B cell (primary cell): ENCODE data around the gene ATP5PB. TPM values are rescaled to one million over a fixed set of nuclear protein-coding genes. Genes with fewer than 3 reads are reported as not detected.

Experiments used
- ATAC-seq: fragments of 200-7000 bp; cut with Tn5 transposase; one replicate; pipeline ENCODE4 v1.10.0; 2021; ENCODE audit warnings: low read depth, mild to moderate bottlenecking, moderate number of reproducible peaks, moderate library complexity
- CTCF ChIA-PET: fragments of 350-600 bp; sonication (Branson Sonifier 250); formaldehyde crosslinking; loops from one replicate; lab custom pipeline; 2021; ENCODE audit warnings: antibody characterized with exemption, inconsistent platforms; lab: Charles Lee
- POLR2A ChIA-PET: fragments of 350-600 bp; sonication (Branson Sonifier 250); formaldehyde crosslinking; loops from one replicate; lab custom pipeline; 2021; ENCODE audit warnings: antibody characterized with exemption; lab: Charles Lee
- DNase-seq: peaks from one replicate; pipeline ENCODE4 v3.0.0; 2013
- H2AFZ ChIP-seq: 2 replicates; pipeline ENCODE4 v1.6.1; 2012; ENCODE audit warnings: mild to moderate bottlenecking, low read depth, low read length; ENCODE audit not compliant: insufficient read depth, poor library complexity, severe bottlenecking
- H3K27ac ChIP-seq, 2 donors: 1 replicate in 1 of 2; 2 replicates in 1 of 2; pipeline ENCODE4 v1.5.1; 2012 to 2013; ENCODE audit warnings: low read length in 2 of 2, mild to moderate bottlenecking in 2 of 2, moderate library complexity in 1 of 2
- H3K27me3 ChIP-seq, 4 experiments: fragments of 200-600 bp in 1 of 4; sonication (generic) in 1 of 4; replicated peaks in 1 of 4; 1 replicate in 2 of 4; 2 replicates in 2 of 4; pipeline versions ENCODE4 v1.6.1 to v1.7.0; 2013 to 2016; ENCODE audit warnings: low read length in 3 of 4, mild to moderate bottlenecking in 2 of 4, mixed read lengths in 1 of 4, moderate library complexity in 1 of 4; ENCODE audit not compliant: insufficient read depth in 4 of 4, control insufficient read depth in 3 of 4; ENCODE audit errors: control extremely low read depth in 1 of 4
- H3K36me3 ChIP-seq, 2 experiments: replicated peaks in 1 of 2; 1 replicate in 1 of 2; 2 replicates in 1 of 2; pipeline versions ENCODE4 v1.6.1 to v1.7.1; 2013; ENCODE audit warnings: low read length in 1 of 2; ENCODE audit not compliant: insufficient read depth in 2 of 2, control insufficient read depth in 1 of 2; ENCODE audit errors: control extremely low read depth in 1 of 2, extremely low read depth in 1 of 2
- H3K4me1 ChIP-seq, 2 donors: fragments of 200-600 bp in 1 of 2; sonication (generic) in 1 of 2; 1 replicate in 1 of 2; 2 replicates in 1 of 2; pipeline versions ENCODE4 v1.5.1 to v1.6.1; 2013 to 2017; ENCODE audit warnings: low read length in 2 of 2; ENCODE audit not compliant: control insufficient read depth in 2 of 2, insufficient read depth in 2 of 2
- H3K4me2 ChIP-seq: replicated peaks from 2 replicates; pipeline ENCODE3; 2012; ENCODE audit warnings: mild to moderate bottlenecking, low read depth, low read length; ENCODE audit not compliant: poor library complexity, severe bottlenecking
- H3K4me3 ChIP-seq, 5 experiments: fragments of 200-600 bp in 1 of 5; sonication (generic) in 1 of 5; 1 replicate in 3 of 5; 2 replicates in 2 of 5; pipeline versions ENCODE4 v1.5.1 to v1.7.0; 2011 to 2016; ENCODE audit warnings: low read length in 4 of 5, mild to moderate bottlenecking in 4 of 5, low read depth in 2 of 5, control low read depth in 1 of 5, moderate library complexity in 1 of 5; ENCODE audit not compliant: insufficient read depth in 1 of 5; ENCODE audit errors: control extremely low read depth in 1 of 5, extremely low read depth in 1 of 5
- H3K79me2 ChIP-seq: fragments of 200-600 bp; sonication (generic); one replicate; pipeline ENCODE4 v1.6.0; 2016; ENCODE audit warnings: low read length; ENCODE audit not compliant: control insufficient read depth, insufficient read depth
- H3K9ac ChIP-seq: fragments of 200-600 bp; sonication (generic); 2 replicates; pipeline ENCODE4 v1.6.1; 2017; ENCODE audit warnings: mild to moderate bottlenecking, low read length, moderate library complexity
- H3K9me3 ChIP-seq, 3 donors: one replicate each; pipeline versions ENCODE4 v1.6.1 to v1.7.1; 2013; ENCODE audit warnings: low read length in 2 of 3; ENCODE audit not compliant: control insufficient read depth in 2 of 3, insufficient read depth in 1 of 3; ENCODE audit errors: control extremely low read depth in 1 of 3
- H4K20me1 ChIP-seq: 2 replicates; pipeline ENCODE4 v1.6.0; 2012; ENCODE audit warnings: mild to moderate bottlenecking, low read length; ENCODE audit not compliant: insufficient read depth, control insufficient read depth, poor library complexity, severe bottlenecking
- H3K27ac Mint-ChIP-seq: one replicate; pipeline ENCODE4 v1.8.0; 2021; ENCODE audit warnings: mixed read lengths
- H3K27me3 Mint-ChIP-seq: one replicate; pipeline ENCODE4 v1.8.0; 2021; ENCODE audit warnings: mixed read lengths
- H3K4me1 Mint-ChIP-seq: one replicate; pipeline ENCODE4 v1.8.0; 2021; ENCODE audit warnings: mixed read lengths
- H3K4me3 Mint-ChIP-seq: one replicate; pipeline ENCODE4 v1.8.0; 2021; ENCODE audit warnings: mixed read lengths
- H3K9me3 Mint-ChIP-seq: one replicate; pipeline ENCODE4 v1.8.0; 2022; ENCODE audit warnings: mixed read lengths; ENCODE audit not compliant: insufficient read depth
- EZH2 ChIP-seq: IDR thresholded peaks from 2 replicates; pipeline ENCODE4 v1.6.1; 2012; ENCODE audit warnings: borderline replicate concordance, low read depth, mild to moderate bottlenecking, moderate library complexity, low read length; ENCODE audit not compliant: insufficient read depth, poor library complexity, severe bottlenecking
- WGBS: methylation state at CpG from one replicate; pipeline ENCODE4 v1.1.5; 2013; ENCODE audit warnings: missing lambda C conversion rate; ENCODE audit not compliant: insufficient coverage; 5-methylcytosine and 5-hydroxymethylcytosine counted together
- intact Hi-C: fragments of 100-400 bp; cut with micrococcal nuclease; formaldehyde crosslinking; loops from one replicate; pipeline ENCODE4 v1.10.0; 2022
- polyA plus RNA-seq: library from polyadenylated mRNA; depleted of rRNA; stranded (reverse); fragments of >200 nt; gene quantifications from 2 replicates; pipeline ENCODE4 v1.2.3, GENCODE V29; 2012
- total RNA-seq, 2 donors: library from RNA; stranded (reverse); fragments of 120-200 nt in 1 of 2; gene quantifications; 1 replicate in 1 of 2; 2 replicates in 1 of 2; pipeline versions ENCODE4 v1.2.3 to v1.2.4, GENCODE V29; 2013 to 2022
- TF ChIP-seq, protein P1 (sequence below): fragments of 200-600 bp; IDR thresholded peaks from one replicate; pipeline ENCODE4 v1.8.0; 2022; ENCODE audit warnings: antibody characterized with exemption, mild to moderate bottlenecking

Gene ATP5PB
- total and polyA plus RNA-seq, 2 donors (not counting 1 experiment from before 2014, with no cell fraction given) = 81.2 to 110 TPM

DNA sequence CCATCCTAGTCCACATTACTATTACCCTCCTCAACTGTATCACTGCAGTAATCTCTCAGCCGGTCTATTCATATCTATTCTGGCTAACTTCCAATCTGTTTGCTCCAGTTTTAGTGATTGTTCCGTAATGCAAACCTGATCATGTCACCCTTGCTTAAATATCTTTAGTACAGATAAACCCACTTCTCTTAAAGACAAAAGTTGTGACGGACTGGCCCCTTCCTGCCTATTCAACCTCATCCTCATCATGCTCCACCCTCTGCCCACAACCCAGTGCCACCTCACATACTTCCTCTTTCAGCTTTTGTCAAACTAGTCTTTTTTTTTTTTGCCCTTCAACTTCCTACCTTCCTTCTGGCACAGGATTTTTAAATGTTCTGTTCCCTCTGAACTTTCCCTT is 21.7 kb downstream of the ATP5PB start:
- no peaks in the 10 kb centered on the region for H3K9me3 Mint-ChIP-seq
- H4K20me1 ChIP-seq = no peaks in the 10 kb centered on the region
- ChIA-PET CTCF (interaction anchor here (0.8 to 3.0 kb wide), 6 partner anchors 9 to 285 kb away, joined by 3 to 34 read pairs (median 6); partner anchors contain the start of gene DDX20), POLR2A (interaction anchor here (0.6 to 2.3 kb wide), 6 partner anchors 10 to 742 kb away, joined by 3 to 8 read pairs (median 4); partner anchors contain the start of genes ATP5PB, INKA2 and WDR77)
- peak overlapping the region; percentile 88 to 92 for H3K27ac ChIP-seq
- 0% methylated on average over 3 of the region's 3 CpGs for WGBS
- peaks cover 55% of the 10 kb centered on the region in 2 donors for H3K4me1 ChIP-seq
- H3K27ac Mint-ChIP-seq = no peak overlapping the region
- H3K36me3 ChIP-seq = peaks cover 4 to 15% of the 10 kb centered on the region in 2 experiments
- peak overlapping the region; percentile 39 for H2AFZ ChIP-seq
- peak overlapping the region in 3 of 5 experiments; percentile 10 to 52 (median 36) for H3K4me3 ChIP-seq
- ATAC-seq = peak; percentile 94
- no peak for TF ChIP-seq EZH2
- TF ChIP-seq, protein P1, sequence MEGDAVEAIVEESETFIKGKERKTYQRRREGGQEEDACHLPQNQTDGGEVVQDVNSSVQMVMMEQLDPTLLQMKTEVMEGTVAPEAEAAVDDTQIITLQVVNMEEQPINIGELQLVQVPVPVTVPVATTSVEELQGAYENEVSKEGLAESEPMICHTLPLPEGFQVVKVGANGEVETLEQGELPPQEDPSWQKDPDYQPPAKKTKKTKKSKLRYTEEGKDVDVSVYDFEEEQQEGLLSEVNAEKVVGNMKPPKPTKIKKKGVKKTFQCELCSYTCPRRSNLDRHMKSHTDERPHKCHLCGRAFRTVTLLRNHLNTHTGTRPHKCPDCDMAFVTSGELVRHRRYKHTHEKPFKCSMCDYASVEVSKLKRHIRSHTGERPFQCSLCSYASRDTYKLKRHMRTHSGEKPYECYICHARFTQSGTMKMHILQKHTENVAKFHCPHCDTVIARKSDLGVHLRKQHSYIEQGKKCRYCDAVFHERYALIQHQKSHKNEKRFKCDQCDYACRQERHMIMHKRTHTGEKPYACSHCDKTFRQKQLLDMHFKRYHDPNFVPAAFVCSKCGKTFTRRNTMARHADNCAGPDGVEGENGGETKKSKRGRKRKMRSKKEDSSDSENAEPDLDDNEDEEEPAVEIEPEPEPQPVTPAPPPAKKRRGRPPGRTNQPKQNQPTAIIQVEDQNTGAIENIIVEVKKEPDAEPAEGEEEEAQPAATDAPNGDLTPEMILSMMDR = no peak
- H3K4me2 ChIP-seq = peak overlapping the region; percentile 79
- H3K4me3 Mint-ChIP-seq = no peak overlapping the region
- peaks cover 0 to 2% (median 0%) of the 10 kb centered on the region in 3 donors for H3K9me3 ChIP-seq
- H3K27me3 ChIP-seq = no peaks in the 10 kb centered on the region
- peaks cover 30% of the 10 kb centered on the region for H3K4me1 Mint-ChIP-seq
- H3K79me2 ChIP-seq = peaks cover 56% of the 10 kb centered on the region
- peak overlapping the region; percentile 54 for H3K9ac ChIP-seq
- no peaks in the 10 kb centered on the region for H3K27me3 Mint-ChIP-seq
- peak; percentile 92 for DNase-seq
- intact Hi-C loops = loop anchor here (1.0 to 5.0 kb wide), 4 partner anchors 22 to 509 kb away; partner anchors contain the start of genes ATP5PB, LRIF1 and WDR77

DNA sequence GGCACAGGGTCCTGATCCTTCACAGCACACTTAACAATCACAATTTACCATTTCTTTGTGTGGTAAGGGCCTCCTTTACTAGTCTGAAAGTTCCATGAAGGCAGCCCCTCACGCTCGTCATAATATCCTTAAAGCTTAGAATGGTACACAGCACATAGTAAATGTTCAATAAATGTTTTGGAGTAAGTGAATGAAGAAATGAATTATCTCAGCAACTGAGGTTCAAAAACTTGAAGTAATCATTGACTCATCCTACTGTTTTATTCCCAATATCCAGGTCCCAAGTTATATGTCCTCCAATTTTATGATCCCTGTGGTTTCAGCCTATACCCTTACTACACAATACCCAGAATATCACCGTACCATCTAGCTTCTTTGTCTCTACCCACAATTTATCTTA is 22.3 kb downstream of the ATP5PB start:
- intact Hi-C loops = loop anchor here (1.0 to 5.0 kb wide), 4 partner anchors 22 to 509 kb away; partner anchors contain the start of genes ATP5PB, LRIF1 and WDR77
- Histone ChIP-seq H3K9ac (peak overlapping the region; percentile 30), H3K4me1 (peaks cover 60% of the 10 kb centered on the region in 2 donors), H2AFZ (peak overlapping the region; percentile 3), H3K27ac (peak overlapping the region; percentile 88 to 92), H4K20me1 (no peaks in the 10 kb centered on the region), H3K79me2 (peaks cover 61% of the 10 kb centered on the region), H3K4me3 (peak overlapping the region in 1 of 5 experiments; percentile 36), H3K9me3 (peaks cover 0 to 2% (median 0%) of the 10 kb centered on the region in 3 donors), H3K36me3 (peaks cover 4 to 15% of the 10 kb centered on the region in 2 experiments), H3K27me3 (no peaks in the 10 kb centered on the region), H3K4me2 (peak overlapping the region; percentile 79)
- TF ChIP-seq, protein P1 = no peak
- no peak for TF ChIP-seq EZH2
- DNase-seq (no peak), ATAC-seq (no peak)
- peaks cover 34% of the 10 kb centered on the region for H3K4me1 Mint-ChIP-seq
- CTCF ChIA-PET = interaction anchor here (0.8 to 3.0 kb wide), 7 partner anchors 9 to 285 kb away, joined by 3 to 34 read pairs (median 5); partner anchors contain the start of gene DDX20
- H3K27ac Mint-ChIP-seq = no peak overlapping the region
- no peak overlapping the region for H3K4me3 Mint-ChIP-seq
- no peaks in the 10 kb centered on the region for H3K9me3 Mint-ChIP-seq
- POLR2A ChIA-PET = interaction anchor here (0.9 to 2.3 kb wide), 5 partner anchors 9 to 268 kb away, joined by 3 to 8 read pairs (median 5); partner anchors contain the start of genes ATP5PB, INKA2 and WDR77
- no peaks in the 10 kb centered on the region for H3K27me3 Mint-ChIP-seq
- WGBS = no CpG with 5 or more reads among the region's 3 CpGs
